Astrocyte (in vitro differentiated cells and primary cell): ENCODE measurements around the gene NAV3. TPM values are rescaled to one million over a fixed set of nuclear protein-coding genes. Genes with fewer than 3 reads are reported as not detected.

Experiments
- DNase-seq: peaks from one replicate; pipeline ENCODE4 v3.0.0-alpha.2; 2010; ENCODE audit warnings: low read depth
- FAIRE-seq: peaks from 2 replicates; lab custom pipeline; 2011; peaks lifted over from hg19 to GRCh38; lab: Jason Lieb, UNC
- H2AFZ ChIP-seq: 2 replicates; pipeline ENCODE4 v1.6.0; 2012; ENCODE audit warnings: low read depth, low read length, inconsistent platforms
- H3K27ac ChIP-seq: 2 replicates; pipeline ENCODE4 v1.5.1; 2011; ENCODE audit warnings: low read depth, low read length, inconsistent platforms
- H3K27me3 ChIP-seq: 2 replicates; pipeline ENCODE4 v1.6.0; 2011; ENCODE audit warnings: low read length, inconsistent platforms; ENCODE audit not compliant: insufficient read depth
- H3K36me3 ChIP-seq: 2 replicates; pipeline ENCODE4 v1.5.1; 2011; ENCODE audit warnings: low read length, inconsistent platforms; ENCODE audit not compliant: insufficient read depth
- H3K4me1 ChIP-seq: 2 replicates; pipeline ENCODE4 v1.5.1; 2011; ENCODE audit warnings: low read length, inconsistent platforms; ENCODE audit not compliant: insufficient read depth
- H3K4me2 ChIP-seq: 2 replicates; pipeline ENCODE4 v1.6.0; 2012; ENCODE audit warnings: low read length, inconsistent platforms
- H3K4me3 ChIP-seq: 2 replicates; pipeline ENCODE4 v1.5.1; 2011; ENCODE audit warnings: low read depth, mild to moderate bottlenecking, low read length, inconsistent platforms; ENCODE audit not compliant: insufficient read depth
- H3K79me2 ChIP-seq: 2 replicates; pipeline ENCODE4 v1.6.0; 2012; ENCODE audit warnings: mild to moderate bottlenecking, low read length, inconsistent platforms; ENCODE audit not compliant: insufficient read depth
- H3K9ac ChIP-seq: 2 replicates; pipeline ENCODE4 v1.6.0; 2012; ENCODE audit warnings: mild to moderate bottlenecking, low read length, inconsistent platforms
- H3K9me3 ChIP-seq: 2 replicates; pipeline ENCODE4 v1.5.1; 2012; ENCODE audit warnings: low read depth, mild to moderate bottlenecking, low read length, inconsistent platforms; ENCODE audit not compliant: insufficient read depth
- H4K20me1 ChIP-seq: 2 replicates; pipeline ENCODE4 v1.6.0; 2012; ENCODE audit warnings: low read length, inconsistent platforms; ENCODE audit not compliant: insufficient read depth
- H3K27ac Mint-ChIP-seq: one replicate; pipeline ENCODE4 v1.8.0; 2021; ENCODE audit warnings: mild to moderate bottlenecking, mixed read lengths; ENCODE audit not compliant: unreplicated experiment
- H3K27me3 Mint-ChIP-seq: one replicate; pipeline ENCODE4 v1.8.0; 2021; ENCODE audit warnings: low read depth, mixed read lengths; ENCODE audit not compliant: unreplicated experiment
- H3K36me3 Mint-ChIP-seq: one replicate; pipeline ENCODE4 v1.8.0; 2021; ENCODE audit warnings: low read depth, mixed read lengths; ENCODE audit not compliant: unreplicated experiment
- H3K4me1 Mint-ChIP-seq: one replicate; pipeline ENCODE4 v1.8.0; 2021; ENCODE audit warnings: low read depth, mixed read lengths; ENCODE audit not compliant: unreplicated experiment
- H3K4me3 Mint-ChIP-seq: one replicate; pipeline ENCODE4 v1.8.0; 2021; ENCODE audit warnings: mild to moderate bottlenecking, moderate library complexity, mixed read lengths; ENCODE audit not compliant: unreplicated experiment
- H3K9me3 Mint-ChIP-seq: one replicate; pipeline ENCODE4 v1.8.0; 2021; ENCODE audit warnings: mild to moderate bottlenecking, mixed read lengths; ENCODE audit not compliant: unreplicated experiment
- CTCF ChIP-seq: IDR thresholded peaks from 2 replicates; pipeline ENCODE4 v1.5.1; 2011; ENCODE audit warnings: low read depth, mild to moderate bottlenecking, inconsistent platforms, low read length, moderate library complexity; ENCODE audit not compliant: insufficient read depth
- EZH2 ChIP-seq: IDR thresholded peaks from 2 replicates; pipeline ENCODE4 v1.6.1; 2012; ENCODE audit warnings: mild to moderate bottlenecking, low read length, inconsistent platforms; ENCODE audit not compliant: insufficient read depth
- total RNA-seq: library from RNA; stranded (reverse); gene quantifications from 2 replicates; pipeline ENCODE4 v1.2.1, GENCODE V29; 2021

Gene NAV3
- total RNA-seq, 1 donor from 2014 or later = 24.1 TPM

GRCh38 chr12:78035901-78036606, 205.4 kb downstream of the NAV3 start:
- H3K27ac ChIP-seq = no peak overlapping the region
- H3K4me3 ChIP-seq = peak overlapping the region; percentile 22
- H3K4me2 ChIP-seq = peak overlapping the region; percentile 59
- no peak for FAIRE-seq
- H3K9me3 ChIP-seq = no peaks in the 10 kb centered on the region
- H3K4me1 Mint-ChIP-seq = peaks cover 3% of the 10 kb centered on the region
- no peaks in the 10 kb centered on the region for H3K27me3 Mint-ChIP-seq
- H3K4me3 Mint-ChIP-seq = no peak overlapping the region
- H3K9me3 Mint-ChIP-seq = no peaks in the 10 kb centered on the region
- no peaks in the 10 kb centered on the region for H3K27me3 ChIP-seq
- peak; percentile 20 for DNase-seq
- no peaks in the 10 kb centered on the region for H3K4me1 ChIP-seq
- H3K36me3 ChIP-seq = peaks cover 11% of the 10 kb centered on the region
- H3K79me2 ChIP-seq = no peaks in the 10 kb centered on the region
- no peak overlapping the region for H3K27ac Mint-ChIP-seq
- H3K36me3 Mint-ChIP-seq = peaks cover 9% of the 10 kb centered on the region
- peaks cover 6% of the 10 kb centered on the region for H4K20me1 ChIP-seq
- TF ChIP-seq CTCF (no peak), EZH2 (no peak)
- H3K9ac ChIP-seq = peak overlapping the region; percentile 20
- peak overlapping the region; percentile 40 for H2AFZ ChIP-seq

GRCh38 chr12:78036874-78037273, 206.2 kb downstream of the NAV3 start:
- no peak for FAIRE-seq
- H3K4me3 ChIP-seq = no peak overlapping the region
- H4K20me1 ChIP-seq = peaks cover 6% of the 10 kb centered on the region
- H3K36me3 ChIP-seq = peaks cover 11% of the 10 kb centered on the region
- no peak overlapping the region for H3K4me2 ChIP-seq
- no peaks in the 10 kb centered on the region for H3K27me3 ChIP-seq
- H3K27me3 Mint-ChIP-seq = no peaks in the 10 kb centered on the region
- H3K4me3 Mint-ChIP-seq = no peak overlapping the region
- peaks cover 9% of the 10 kb centered on the region for H3K36me3 Mint-ChIP-seq
- no peak overlapping the region for H3K27ac Mint-ChIP-seq
- H3K9me3 ChIP-seq = no peaks in the 10 kb centered on the region
- no peak overlapping the region for H3K9ac ChIP-seq
- peaks cover 3% of the 10 kb centered on the region for H3K4me1 Mint-ChIP-seq
- H2AFZ ChIP-seq = no peak overlapping the region
- no peak overlapping the region for H3K27ac ChIP-seq
- H3K79me2 ChIP-seq = no peaks in the 10 kb centered on the region
- no peaks in the 10 kb centered on the region for H3K4me1 ChIP-seq
- DNase-seq = no peak
- H3K9me3 Mint-ChIP-seq = no peaks in the 10 kb centered on the region
- TF ChIP-seq EZH2 (no peak), CTCF (no peak)

- peaks cover 11% of the 10 kb centered on the region for H3K36me3 ChIP-seq
- Mint-ChIP-seq H3K27me3 (no peaks in the 10 kb centered on the region), H3K4me3 (no peak overlapping the region), H3K36me3 (peaks cover 9% of the 10 kb centered on the region), H3K27ac (no peak overlapping the region), H3K4me1 (peaks cover 3% of the 10 kb centered on the region), H3K9me3 (no peaks in the 10 kb centered on the region)
- H2AFZ ChIP-seq = no peak overlapping the region
- no peak for FAIRE-seq
- no peak overlapping the region for H3K9ac ChIP-seq
- no peak overlapping the region for H3K4me2 ChIP-seq
- no peaks in the 10 kb centered on the region for H3K27me3 ChIP-seq
- H3K79me2 ChIP-seq = no peaks in the 10 kb centered on the region
- no peak overlapping the region for H3K4me3 ChIP-seq
- H3K9me3 ChIP-seq = no peaks in the 10 kb centered on the region
- no peaks in the 10 kb centered on the region for H3K4me1 ChIP-seq
- TF ChIP-seq CTCF (no peak), EZH2 (no peak)
- DNase-seq = no peak
- H3K27ac ChIP-seq = no peak overlapping the region
- peaks cover 6% of the 10 kb centered on the region for H4K20me1 ChIP-seq
Observed at GRCh38 chr12:78037707-78038106, 207.0 kb downstream of the NAV3 start.
